GM18526 (cell line): ENCODE results near the gene BRAP.
A peak's percentile ranks its signal among the peaks of the same experiment; 100 is the strongest.

Source experiments
- POLR2A ChIP-seq: IDR thresholded peaks from 3 replicates; pipeline ENCODE4 v1.6.1; 2011; ENCODE audit not compliant: insufficient read length; ENCODE audit errors: extremely low read depth

BRAP gene

GRCh38 chr12:111685811-111686573 lies at the start of gene BRAP, which contains the start of gene ACAD10:
BRAP (minus strand) TSS chr12:111685956; CDS start chr12:111685792, 164 bp downstream.
ACAD10 (plus strand) TSS chr12:111686053; CDS start chr12:111692710, 6,657 bp downstream.
- peak; percentile 97 for TF ChIP-seq POLR2A

DNA sequence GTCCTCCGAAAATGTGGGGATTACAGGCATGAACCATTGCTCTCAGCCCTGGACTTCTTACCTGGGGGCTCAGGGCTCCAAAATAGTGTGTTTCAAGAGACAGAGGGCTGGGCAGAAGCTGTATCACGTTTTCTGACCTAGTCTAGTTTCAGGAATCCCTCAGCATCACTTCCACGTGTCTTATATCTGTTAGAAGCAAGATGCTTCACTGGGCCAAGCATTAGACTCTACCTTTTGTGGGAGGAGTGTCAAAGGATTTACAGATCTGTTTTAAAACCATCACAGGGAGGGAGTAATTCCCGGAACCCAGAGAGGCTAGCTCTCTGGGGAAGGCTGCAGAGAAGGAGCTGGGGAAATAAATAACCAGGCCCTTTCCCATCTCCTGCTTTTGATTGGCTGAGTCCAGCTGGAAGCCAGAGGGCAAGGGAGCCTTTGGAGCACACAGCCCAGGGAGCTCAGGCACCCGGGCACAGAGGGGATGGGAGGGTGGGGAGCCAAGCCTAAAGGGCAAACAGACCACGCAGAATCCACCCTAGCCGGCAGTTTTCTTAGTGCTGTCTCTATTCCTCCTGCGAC lies 47.7 kb upstream of the BRAP start:
- TF ChIP-seq POLR2A: no peak

- no peak for TF ChIP-seq POLR2A
Measured at GRCh38 chr12:111732786-111733185, 47.0 kb upstream of the BRAP start.

DNA sequence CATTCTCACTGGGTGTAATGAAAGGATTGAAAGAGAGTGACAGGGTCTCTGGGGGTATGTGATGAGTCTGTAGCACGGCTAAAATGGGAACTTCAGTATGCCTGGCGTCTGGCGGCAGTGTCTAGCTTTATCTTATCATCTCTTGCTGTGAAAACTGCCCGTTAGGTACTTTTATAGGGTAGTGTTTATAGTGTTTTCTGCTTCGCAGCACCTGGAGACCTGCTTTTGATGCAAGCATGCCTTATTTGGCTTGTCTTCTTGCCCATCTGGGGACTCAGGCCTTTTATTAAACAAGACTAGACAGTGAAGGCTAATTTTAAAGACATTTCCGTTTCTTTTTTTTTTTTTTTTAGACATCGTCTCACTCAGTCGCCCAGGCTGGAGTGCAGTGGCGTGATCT lies 44.7 kb upstream of the BRAP start:
- no peak for TF ChIP-seq POLR2A

DNA sequence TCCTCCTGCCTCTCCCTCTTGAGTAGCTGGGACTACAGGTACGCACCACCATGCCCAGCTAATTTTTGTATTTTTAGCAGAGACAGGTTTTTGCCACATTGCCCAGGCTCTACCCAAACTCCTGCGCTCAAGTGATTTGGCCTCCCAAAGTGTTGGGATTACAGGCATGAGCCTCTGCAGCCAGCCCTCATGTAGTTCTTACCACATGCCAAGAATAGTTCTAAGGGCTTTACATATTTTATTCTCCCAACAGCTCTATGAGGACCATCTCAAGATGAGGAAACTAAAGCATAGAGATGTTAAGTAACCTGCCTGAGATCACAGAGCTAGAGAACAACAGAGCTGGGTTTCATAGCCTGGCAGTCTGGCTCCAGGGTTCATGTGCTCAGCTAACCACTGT lies 43.0 kb upstream of the BRAP start:
- no peak for TF ChIP-seq POLR2A

- TF ChIP-seq POLR2A: no peak
Measured at GRCh38 chr12:111720457-111720856, 34.7 kb upstream of the BRAP start.

GRCh38 chr12:111715279-111715678 lies 29.5 kb upstream of the BRAP start:
- no peak for TF ChIP-seq POLR2A

- TF ChIP-seq POLR2A: no peak
Measured at GRCh38 chr12:111706145-111706544, 20.4 kb upstream of the BRAP start.

GRCh38 chr12:111705672-111706071 lies 19.9 kb upstream of the BRAP start:
- TF ChIP-seq POLR2A: no peak

GRCh38 chr12:111699962-111700361 lies 14.2 kb upstream of the BRAP start:
- no peak for TF ChIP-seq POLR2A

DNA sequence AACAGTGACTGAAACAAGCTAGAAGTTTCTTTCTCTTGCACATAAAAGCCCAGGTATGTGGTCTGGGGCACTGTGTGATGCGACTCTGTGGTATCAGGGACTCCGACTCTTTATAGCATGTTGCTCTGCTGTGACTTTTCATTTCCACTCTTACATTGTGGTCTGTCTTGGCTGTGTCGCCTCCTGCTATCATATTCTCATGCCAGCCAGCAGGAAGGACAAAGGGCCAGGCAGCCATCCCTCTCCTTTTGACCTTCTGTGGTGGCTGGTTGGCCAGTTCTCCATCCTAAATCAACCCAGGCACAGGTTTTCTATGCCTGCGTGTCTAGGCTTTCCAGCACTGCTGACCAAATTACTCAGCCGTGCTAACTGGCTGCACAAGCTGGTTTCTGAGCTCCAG lies 8.1 kb upstream of the BRAP start:
- no peak for TF ChIP-seq POLR2A

DNA sequence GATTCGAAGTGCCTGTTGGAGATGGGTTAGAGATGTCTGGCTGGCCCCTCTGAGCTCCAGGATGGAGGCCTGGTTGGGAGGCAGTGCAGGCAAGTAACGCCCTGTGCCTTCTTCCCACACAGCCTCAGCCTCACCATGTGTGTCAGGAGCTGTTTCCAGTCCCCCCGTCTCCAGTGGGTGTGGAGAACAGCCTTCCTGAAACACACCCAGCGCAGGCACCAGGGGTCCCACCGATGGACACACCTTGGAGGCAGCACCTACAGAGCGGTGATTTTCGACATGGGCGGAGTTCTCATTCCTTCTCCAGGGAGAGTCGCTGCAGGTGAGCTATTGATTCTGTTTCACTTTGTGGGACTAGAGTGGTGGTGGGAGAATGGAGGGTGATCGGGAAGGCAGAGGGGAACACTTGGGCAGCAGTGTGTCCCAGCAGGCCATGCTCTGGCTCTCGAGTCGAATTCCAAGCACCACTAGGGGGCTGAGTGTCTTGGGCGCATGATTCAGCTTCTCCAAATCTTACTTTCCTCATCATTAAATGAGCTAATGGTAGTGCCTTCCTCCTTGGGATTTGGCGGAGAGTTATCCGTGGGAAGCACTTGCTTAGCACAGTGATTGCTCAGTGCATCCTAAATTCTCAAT lies 6.9 kb upstream of the BRAP start:
- no peak for TF ChIP-seq POLR2A

GRCh38 chr12:111691262-111691661 lies 5.5 kb upstream of the BRAP start:
- no peak for TF ChIP-seq POLR2A

- no peak for TF ChIP-seq POLR2A
Measured at GRCh38 chr12:111687952-111688351, 2.2 kb upstream of the BRAP start.

DNA sequence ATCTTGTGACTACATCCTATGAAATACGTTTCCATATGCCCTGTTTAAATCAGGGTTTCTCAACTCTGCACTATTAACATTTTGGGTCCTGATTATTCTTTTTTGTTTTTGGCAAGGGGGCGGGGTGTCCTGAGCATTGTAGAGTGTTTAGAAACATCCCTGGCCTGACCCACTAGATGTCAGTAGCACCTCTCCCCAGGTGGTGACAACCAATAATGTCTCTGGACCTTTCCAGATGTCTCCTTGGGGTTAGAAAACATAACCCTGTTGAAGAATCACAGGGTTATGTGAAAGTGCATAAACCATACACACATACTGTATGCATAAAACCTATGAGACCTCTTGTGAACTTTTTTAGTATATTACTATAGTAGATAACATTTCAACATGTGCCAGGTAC lies 1.5 kb upstream of the BRAP start:
- no peak for TF ChIP-seq POLR2A

DNA sequence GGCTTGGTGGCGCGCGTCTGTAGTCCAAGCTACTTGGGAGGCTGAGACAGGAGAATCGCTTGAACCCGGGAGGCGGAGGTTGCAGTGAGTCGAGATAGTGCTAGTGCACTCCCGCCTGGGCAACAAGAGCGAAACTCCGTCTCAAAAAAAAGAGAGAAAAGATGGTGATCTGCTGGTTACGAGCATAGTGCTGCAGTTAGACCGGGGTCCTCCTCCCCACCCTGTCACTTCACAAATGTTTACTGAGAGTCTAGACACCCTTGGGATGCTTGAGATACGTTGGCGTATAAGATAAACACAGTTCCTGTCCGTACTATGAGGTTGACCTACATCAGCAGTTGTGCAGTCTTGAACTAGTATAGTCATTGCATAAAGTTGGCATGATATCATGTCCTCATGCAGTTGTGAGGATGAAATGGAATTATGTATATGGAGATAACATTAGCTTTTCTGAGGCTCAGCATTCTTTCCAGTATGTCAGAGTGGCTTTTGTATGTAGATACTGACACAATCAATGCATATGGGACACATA lies 884 bp upstream of the BRAP start:
- TF ChIP-seq POLR2A: no peak
